ENCODE results near the gene SRSF12. TPM values are rescaled to one million over a fixed set of nuclear protein-coding genes. Genes with fewer than 3 reads are reported as not detected.

The SRSF12 gene
- total RNA-seq, 4 donors from 2014 or later: 2.8 to 12.7 TPM; not detected in 2

- no peak for DNase-seq
- Histone ChIP-seq H3K27ac (no peak overlapping the region), H3K27me3 (no peaks in the 10 kb centered on the region), H3K4me1 (no peaks in the 10 kb centered on the region), H3K4me3 (no peak overlapping the region), H3K9me3 (no peaks in the 10 kb centered on the region), H3K36me3 (no peaks in the 10 kb centered on the region)
- intact Hi-C loops (cut with DNase I; ENCODE audit: low total_unique reads): no loop called here
- TF ChIP-seq POLR2A (IDR thresholded peaks at IDR 0.05): no peak
- TF ChIP-seq, protein P1, sequence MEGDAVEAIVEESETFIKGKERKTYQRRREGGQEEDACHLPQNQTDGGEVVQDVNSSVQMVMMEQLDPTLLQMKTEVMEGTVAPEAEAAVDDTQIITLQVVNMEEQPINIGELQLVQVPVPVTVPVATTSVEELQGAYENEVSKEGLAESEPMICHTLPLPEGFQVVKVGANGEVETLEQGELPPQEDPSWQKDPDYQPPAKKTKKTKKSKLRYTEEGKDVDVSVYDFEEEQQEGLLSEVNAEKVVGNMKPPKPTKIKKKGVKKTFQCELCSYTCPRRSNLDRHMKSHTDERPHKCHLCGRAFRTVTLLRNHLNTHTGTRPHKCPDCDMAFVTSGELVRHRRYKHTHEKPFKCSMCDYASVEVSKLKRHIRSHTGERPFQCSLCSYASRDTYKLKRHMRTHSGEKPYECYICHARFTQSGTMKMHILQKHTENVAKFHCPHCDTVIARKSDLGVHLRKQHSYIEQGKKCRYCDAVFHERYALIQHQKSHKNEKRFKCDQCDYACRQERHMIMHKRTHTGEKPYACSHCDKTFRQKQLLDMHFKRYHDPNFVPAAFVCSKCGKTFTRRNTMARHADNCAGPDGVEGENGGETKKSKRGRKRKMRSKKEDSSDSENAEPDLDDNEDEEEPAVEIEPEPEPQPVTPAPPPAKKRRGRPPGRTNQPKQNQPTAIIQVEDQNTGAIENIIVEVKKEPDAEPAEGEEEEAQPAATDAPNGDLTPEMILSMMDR (IDR thresholded peaks at IDR 0.05): no peak
These were observed 32.3 kb downstream of the SRSF12 start for GRCh38 chr6:89085409-89086205.

- intact Hi-C loops (cut with DNase I; ENCODE audit: low total_unique reads): loop anchor here (5.0 kb wide), 2 partner anchors 48 to 267 kb away; partner anchors contain the start of gene UBE2J1
- no peaks in the 10 kb centered on the region for H3K4me1 ChIP-seq
- no peak overlapping the region for H3K4me3 ChIP-seq
These were observed 32.9 kb downstream of the SRSF12 start for GRCh38 chr6:89084954-89085353.

DNA sequence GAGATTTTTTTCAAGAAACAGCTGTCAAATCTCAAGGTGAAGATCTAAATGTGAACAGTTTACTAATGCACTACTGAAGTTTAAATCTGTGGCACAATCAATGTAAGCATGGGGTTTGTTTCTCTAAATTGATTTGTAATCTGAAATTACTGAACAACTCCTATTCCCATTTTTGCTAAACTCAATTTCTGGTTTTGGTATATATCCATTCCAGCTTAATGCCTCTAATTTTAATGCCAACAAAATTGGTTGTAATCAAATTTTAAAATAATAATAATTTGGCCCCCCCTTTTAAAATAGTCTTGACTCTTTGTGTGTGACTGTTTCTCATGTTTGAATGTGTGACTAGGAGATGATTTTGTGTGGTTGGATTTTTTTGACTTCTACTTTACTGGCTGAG, 33.3 kb downstream of the SRSF12 start:
- DNase-seq: no peak
- Histone ChIP-seq H3K4me1 (no peaks in the 10 kb centered on the region), H3K36me3 (no peaks in the 10 kb centered on the region), H3K9me3 (no peaks in the 10 kb centered on the region), H3K27ac (no peak overlapping the region), H3K27me3 (no peaks in the 10 kb centered on the region), H3K4me3 (no peak overlapping the region)
- intact Hi-C loops (cut with DNase I; ENCODE audit: low total_unique reads): loop anchor here (5.0 kb wide), 2 partner anchors 47 to 268 kb away; partner anchors contain the start of gene UBE2J1
- TF ChIP-seq, protein P1 (IDR thresholded peaks at IDR 0.05): no peak
- TF ChIP-seq POLR2A (IDR thresholded peaks at IDR 0.05): no peak

More at GRCh38 chr6:89084954-89085353, 32.9 kb downstream of the SRSF12 start:
- no peaks in the 10 kb centered on the region for H3K27me3 ChIP-seq
- TF ChIP-seq, protein P1 (IDR thresholded peaks at IDR 0.05): no peak
- no peak for TF ChIP-seq POLR2A (IDR thresholded peaks at IDR 0.05)
- no peaks in the 10 kb centered on the region for H3K9me3 ChIP-seq
- DNase-seq: no peak
- H3K36me3 ChIP-seq: no peaks in the 10 kb centered on the region
- no peak overlapping the region for H3K27ac ChIP-seq

GRCh38 chr6:89082486-89082891, 35.4 kb downstream of the SRSF12 start:
- Histone ChIP-seq H3K4me1 (no peaks in the 10 kb centered on the region), H3K27ac (peak overlapping the region; percentile 100), H3K36me3 (no peaks in the 10 kb centered on the region), H3K27me3 (no peaks in the 10 kb centered on the region), H3K4me3 (peak overlapping the region; percentile 93 to 100), H3K9me3 (no peaks in the 10 kb centered on the region)
- intact Hi-C loops (cut with DNase I; ENCODE audit: low total_unique reads): loop anchor here (5.0 kb wide), 2 partner anchors 45 to 270 kb away; partner anchors contain the start of gene UBE2J1
- TF ChIP-seq POLR2A (IDR thresholded peaks at IDR 0.05): no peak
- TF ChIP-seq, protein P1 (IDR thresholded peaks at IDR 0.05): no peak
- no peak for DNase-seq
